AG09309 (cell line): ENCODE measurements around the gene CCSAP.

Experiments used
- DNase-seq: peaks from one replicate; pipeline ENCODE4 v3.0.0-alpha.2; 2010; ENCODE audit warnings: low read depth
- H3K4me3 ChIP-seq: 2 replicates; pipeline ENCODE4 v1.5.1; 2011; ENCODE audit warnings: mild to moderate bottlenecking, low read depth, low read length, moderate library complexity; ENCODE audit not compliant: control insufficient read depth
- CTCF ChIP-seq: IDR thresholded peaks from 2 replicates; pipeline ENCODE4 v1.5.1; 2011; ENCODE audit warnings: mild to moderate bottlenecking, low read depth, low read length, inconsistent platforms; ENCODE audit not compliant: insufficient read depth, control insufficient read depth; ENCODE audit errors: missing control alignments

CCSAP gene

GRCh38 chr1:229303855-229304254 lies 39.0 kb downstream of the CCSAP start:
- H3K4me3 ChIP-seq, result no peak overlapping the region
- DNase-seq, result no peak
- TF ChIP-seq CTCF, result no peak

GRCh38 chr1:229302740-229303139 lies 40.1 kb downstream of the CCSAP start:
- DNase-seq, result no peak
- no peak for TF ChIP-seq CTCF
- no peak overlapping the region for H3K4me3 ChIP-seq

- DNase-seq, result no peak
- no peak for TF ChIP-seq CTCF
- H3K4me3 ChIP-seq, result no peak overlapping the region
These were observed 42.6 kb downstream of the CCSAP start for GRCh38 chr1:229300099-229300757.

- no peak for DNase-seq
- TF ChIP-seq CTCF, result no peak
- H3K4me3 ChIP-seq, result no peak overlapping the region
These were observed 43.9 kb downstream of the CCSAP start for GRCh38 chr1:229298887-229299503.

GRCh38 chr1:229298420-229298819 lies 44.4 kb downstream of the CCSAP start:
- DNase-seq, result no peak
- TF ChIP-seq CTCF, result no peak
- no peak overlapping the region for H3K4me3 ChIP-seq

GRCh38 chr1:229297746-229298145 lies 45.1 kb downstream of the CCSAP start:
- no peak for TF ChIP-seq CTCF
- no peak overlapping the region for H3K4me3 ChIP-seq
- no peak for DNase-seq
